ENCODE data around the gene PAXX. TPM values are rescaled to one million over a fixed set of nuclear protein-coding genes. Genes with fewer than 3 reads are reported as not detected.

Gene PAXX
- total RNA-seq, 1 experiment from 2014 or later, result 64.0 TPM

DNA sequence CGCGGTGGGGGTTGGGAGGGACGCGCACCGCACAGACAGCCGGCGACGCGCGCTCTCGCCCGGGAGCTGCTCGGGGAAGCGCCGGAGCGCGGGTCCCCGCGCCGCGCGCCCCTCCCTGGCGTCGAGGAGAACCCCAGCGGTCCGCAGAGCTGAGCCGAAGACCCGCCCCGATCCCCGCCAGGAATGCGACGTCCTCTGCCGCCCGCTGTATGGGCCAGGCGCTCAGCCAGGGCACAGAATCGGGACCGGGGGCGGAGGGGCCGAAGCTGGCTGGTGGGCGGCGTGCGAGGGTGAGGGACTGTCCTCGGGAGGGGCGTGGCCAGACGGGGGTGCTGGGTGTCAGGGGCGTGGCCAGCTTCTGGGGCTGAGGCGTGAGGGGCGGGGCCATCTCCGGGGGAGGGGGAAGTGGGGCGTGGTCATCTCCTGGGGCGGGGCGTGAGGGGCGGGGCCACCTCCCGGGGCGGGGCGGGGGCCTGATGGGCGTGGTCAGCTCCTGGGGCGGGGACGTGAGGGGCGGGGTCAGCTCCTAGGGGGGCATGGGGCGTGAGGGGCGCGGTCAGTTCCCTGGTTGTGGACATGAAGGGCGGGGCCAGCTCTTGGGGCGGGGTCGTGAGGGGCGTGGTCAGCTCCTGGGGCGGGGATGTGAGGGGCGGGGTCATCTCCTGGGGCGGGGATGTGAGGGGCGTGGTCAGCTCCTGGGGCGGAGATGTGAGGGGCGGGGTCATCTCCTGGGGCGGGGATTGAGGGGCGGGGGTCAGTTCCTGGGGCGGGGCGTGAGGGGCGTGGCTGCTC lies 14.0 kb upstream of the PAXX start:
- no peak overlapping the region for H3K27ac ChIP-seq (ENCODE audit: low read length)
- in situ Hi-C loops (cut with HindIII; ENCODE audit: low pct_unique_long_range_greater_than_20kb, low sequenced_read_pairs), result no loop called here
- peak overlapping the region; percentile 51 to 54 for H3K4me3 ChIP-seq (ENCODE audit: low read depth in 2 of 2, low read length in 2 of 2)

DNA sequence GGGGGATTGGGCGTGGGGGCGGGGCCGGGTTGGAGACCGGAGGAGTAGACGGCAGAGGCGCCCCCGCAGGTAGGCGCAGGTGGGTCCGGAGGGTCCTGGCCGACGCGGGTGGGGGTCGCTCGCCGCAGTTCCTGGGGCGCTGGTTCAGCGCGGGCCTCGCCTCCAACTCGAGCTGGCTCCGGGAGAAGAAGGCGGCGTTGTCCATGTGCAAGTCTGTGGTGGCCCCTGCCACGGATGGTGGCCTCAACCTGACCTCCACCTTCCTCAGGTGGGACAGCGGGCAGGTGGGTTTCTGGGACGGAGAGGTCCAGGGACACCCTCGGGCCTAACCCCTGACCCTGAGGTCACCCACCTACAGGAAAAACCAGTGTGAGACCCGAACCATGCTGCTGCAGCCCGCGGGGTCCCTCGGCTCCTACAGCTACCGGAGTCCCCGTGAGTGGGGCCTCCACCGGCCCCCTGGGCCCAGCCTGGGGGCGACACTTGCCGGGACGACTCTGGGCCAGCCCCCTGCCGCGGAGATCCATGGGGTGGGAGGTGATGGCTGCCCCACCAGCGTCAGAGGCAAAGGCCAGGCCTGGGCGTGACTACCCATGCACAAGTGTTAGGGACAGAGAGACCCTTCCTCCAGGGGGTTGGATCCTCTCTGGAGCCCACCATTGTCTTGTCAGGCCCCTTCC lies 13.2 kb upstream of the PAXX start:
- ChIA-PET CTCF (interaction anchor here (0.6 to 1.1 kb wide), 2 partner anchors 50 to 307 kb away, joined by 4 to 10 read pairs; no protein-coding TSS in a partner anchor), POLR2A (no interaction called here)
- no peaks in the 10 kb centered on the region for H3K4me1 ChIP-seq (ENCODE audit: control insufficient read depth, insufficient read depth, low read length)
- DNase-seq (ENCODE audit: low read depth, low spot score) (no peak), ATAC-seq (no peak)
- H3K27ac ChIP-seq (ENCODE audit: low read length), result no peak overlapping the region
- in situ Hi-C loops (cut with HindIII; ENCODE audit: low pct_unique_long_range_greater_than_20kb, low sequenced_read_pairs), result no loop called here
- H3K27me3 ChIP-seq (ENCODE audit: control insufficient read depth, insufficient read depth, low read length), result no peaks in the 10 kb centered on the region
- TF ChIP-seq TCF7L2 (IDR thresholded peaks at IDR 0.05; ENCODE audit: low read depth, low read length) (no peak), SIN3A (IDR thresholded peaks at IDR 0.05; ENCODE audit: borderline replicate concordance, insufficient read depth, low read depth, low read length) (no peak), POLR2AphosphoS5 (IDR thresholded peaks at IDR 0.05; ENCODE audit: low read depth, low read length) (no peak)
- TF ChIP-seq, protein P1, sequence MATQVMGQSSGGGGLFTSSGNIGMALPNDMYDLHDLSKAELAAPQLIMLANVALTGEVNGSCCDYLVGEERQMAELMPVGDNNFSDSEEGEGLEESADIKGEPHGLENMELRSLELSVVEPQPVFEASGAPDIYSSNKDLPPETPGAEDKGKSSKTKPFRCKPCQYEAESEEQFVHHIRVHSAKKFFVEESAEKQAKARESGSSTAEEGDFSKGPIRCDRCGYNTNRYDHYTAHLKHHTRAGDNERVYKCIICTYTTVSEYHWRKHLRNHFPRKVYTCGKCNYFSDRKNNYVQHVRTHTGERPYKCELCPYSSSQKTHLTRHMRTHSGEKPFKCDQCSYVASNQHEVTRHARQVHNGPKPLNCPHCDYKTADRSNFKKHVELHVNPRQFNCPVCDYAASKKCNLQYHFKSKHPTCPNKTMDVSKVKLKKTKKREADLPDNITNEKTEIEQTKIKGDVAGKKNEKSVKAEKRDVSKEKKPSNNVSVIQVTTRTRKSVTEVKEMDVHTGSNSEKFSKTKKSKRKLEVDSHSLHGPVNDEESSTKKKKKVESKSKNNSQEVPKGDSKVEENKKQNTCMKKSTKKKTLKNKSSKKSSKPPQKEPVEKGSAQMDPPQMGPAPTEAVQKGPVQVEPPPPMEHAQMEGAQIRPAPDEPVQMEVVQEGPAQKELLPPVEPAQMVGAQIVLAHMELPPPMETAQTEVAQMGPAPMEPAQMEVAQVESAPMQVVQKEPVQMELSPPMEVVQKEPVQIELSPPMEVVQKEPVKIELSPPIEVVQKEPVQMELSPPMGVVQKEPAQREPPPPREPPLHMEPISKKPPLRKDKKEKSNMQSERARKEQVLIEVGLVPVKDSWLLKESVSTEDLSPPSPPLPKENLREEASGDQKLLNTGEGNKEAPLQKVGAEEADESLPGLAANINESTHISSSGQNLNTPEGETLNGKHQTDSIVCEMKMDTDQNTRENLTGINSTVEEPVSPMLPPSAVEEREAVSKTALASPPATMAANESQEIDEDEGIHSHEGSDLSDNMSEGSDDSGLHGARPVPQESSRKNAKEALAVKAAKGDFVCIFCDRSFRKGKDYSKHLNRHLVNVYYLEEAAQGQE (IDR thresholded peaks at IDR 0.05; ENCODE audit: insufficient read depth in 1 of 2, low read depth in 2 of 2, low read length in 1 of 2), result no peak
- TF ChIP-seq, protein P2, sequence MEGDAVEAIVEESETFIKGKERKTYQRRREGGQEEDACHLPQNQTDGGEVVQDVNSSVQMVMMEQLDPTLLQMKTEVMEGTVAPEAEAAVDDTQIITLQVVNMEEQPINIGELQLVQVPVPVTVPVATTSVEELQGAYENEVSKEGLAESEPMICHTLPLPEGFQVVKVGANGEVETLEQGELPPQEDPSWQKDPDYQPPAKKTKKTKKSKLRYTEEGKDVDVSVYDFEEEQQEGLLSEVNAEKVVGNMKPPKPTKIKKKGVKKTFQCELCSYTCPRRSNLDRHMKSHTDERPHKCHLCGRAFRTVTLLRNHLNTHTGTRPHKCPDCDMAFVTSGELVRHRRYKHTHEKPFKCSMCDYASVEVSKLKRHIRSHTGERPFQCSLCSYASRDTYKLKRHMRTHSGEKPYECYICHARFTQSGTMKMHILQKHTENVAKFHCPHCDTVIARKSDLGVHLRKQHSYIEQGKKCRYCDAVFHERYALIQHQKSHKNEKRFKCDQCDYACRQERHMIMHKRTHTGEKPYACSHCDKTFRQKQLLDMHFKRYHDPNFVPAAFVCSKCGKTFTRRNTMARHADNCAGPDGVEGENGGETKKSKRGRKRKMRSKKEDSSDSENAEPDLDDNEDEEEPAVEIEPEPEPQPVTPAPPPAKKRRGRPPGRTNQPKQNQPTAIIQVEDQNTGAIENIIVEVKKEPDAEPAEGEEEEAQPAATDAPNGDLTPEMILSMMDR (IDR thresholded peaks at IDR 0.05), result no peak
- peak overlapping the region; percentile 18 to 33 for H3K4me3 ChIP-seq (ENCODE audit: low read depth in 2 of 2, low read length in 2 of 2)
- no TSS peak for BruUV-seq (replicated peaks)
- H3K9me3 ChIP-seq (ENCODE audit: control insufficient read depth, insufficient read depth, low read depth, low read length), result no peaks in the 10 kb centered on the region
- intact Hi-C loops (cut with micrococcal nuclease; ENCODE audit: unreplicated experiment), result no loop called here
- H3K36me3 ChIP-seq (ENCODE audit: control insufficient read depth, insufficient read depth, low read length), result no peaks in the 10 kb centered on the region

More for the DNA sequence above, 14.0 kb upstream of the PAXX start:
- H3K27me3 ChIP-seq (ENCODE audit: control insufficient read depth, insufficient read depth, low read length), result no peaks in the 10 kb centered on the region
- H3K36me3 ChIP-seq (ENCODE audit: control insufficient read depth, insufficient read depth, low read length), result no peaks in the 10 kb centered on the region
- BruUV-seq (replicated peaks), result no TSS peak
- ChIA-PET CTCF (interaction anchor here (0.6 to 1.2 kb wide), 4 partner anchors 30 to 306 kb away, joined by 3 to 10 read pairs (median 4); no protein-coding TSS in a partner anchor), POLR2A (interaction anchor here (0.6 kb wide), 1 partner anchor 87 kb away, joined by 4 read pairs; no protein-coding TSS in a partner anchor)
- no peaks in the 10 kb centered on the region for H3K4me1 ChIP-seq (ENCODE audit: control insufficient read depth, insufficient read depth, low read length)
- TF ChIP-seq POLR2AphosphoS5 (IDR thresholded peaks at IDR 0.05; ENCODE audit: low read depth, low read length), result no peak
- TF ChIP-seq, protein P2 (IDR thresholded peaks at IDR 0.05), result no peak
- TF ChIP-seq, protein P1 (IDR thresholded peaks at IDR 0.05; ENCODE audit: insufficient read depth in 1 of 2, low read depth in 2 of 2, low read length in 1 of 2), result no peak
- no peak for TF ChIP-seq TCF7L2 (IDR thresholded peaks at IDR 0.05; ENCODE audit: low read depth, low read length)
- TF ChIP-seq SIN3A (IDR thresholded peaks at IDR 0.05; ENCODE audit: borderline replicate concordance, insufficient read depth, low read depth, low read length), result no peak
- ATAC-seq (peak; percentile 59), DNase-seq (ENCODE audit: low read depth, low spot score) (no peak)
- intact Hi-C loops (cut with micrococcal nuclease; ENCODE audit: unreplicated experiment), result no loop called here
- H3K9me3 ChIP-seq (ENCODE audit: control insufficient read depth, insufficient read depth, low read depth, low read length), result no peaks in the 10 kb centered on the region

All from Panc1 (cell line).